ENCODE data around the gene IMPG2. TPM values are rescaled to one million over a fixed set of nuclear protein-coding genes. Genes with fewer than 3 reads are reported as not detected.

IMPG2 gene
- polyA plus RNA-seq, 1 donor, result 0.57 TPM

- no peak overlapping the region for H3K4me3 ChIP-seq (ENCODE audit: low read length)
Measured at GRCh38 chr3:101278727-101279126, 41.6 kb downstream of the IMPG2 start.

GRCh38 chr3:101273608-101274007, 46.8 kb downstream of the IMPG2 start:
- H3K27ac ChIP-seq (ENCODE audit: low read length), result no peak overlapping the region
- H3K9me3 ChIP-seq (ENCODE audit: control insufficient read depth, low read depth, low read length), result no peaks in the 10 kb centered on the region
- no peaks in the 10 kb centered on the region for H3K27me3 ChIP-seq (ENCODE audit: control insufficient read depth, insufficient read depth, low read length)
- no peak overlapping the region for H3K4me3 ChIP-seq (ENCODE audit: low read length)
- no CpG with 5 or more reads among the region's 2 CpGs for WGBS (ENCODE audit: insufficient coverage, low lambda C conversion rate)
- no peaks in the 10 kb centered on the region for H3K4me1 ChIP-seq (ENCODE audit: control insufficient read depth, insufficient read depth, low read length)
- no peaks in the 10 kb centered on the region for H3K36me3 ChIP-seq (ENCODE audit: control insufficient read depth, insufficient read depth, low read length)
- DNase-seq, result no peak

More at GRCh38 chr3:101278727-101279126, 41.6 kb downstream of the IMPG2 start:
- Histone ChIP-seq H3K27ac (ENCODE audit: low read length) (no peak overlapping the region), H3K27me3 (ENCODE audit: control insufficient read depth, insufficient read depth, low read length) (no peaks in the 10 kb centered on the region), H3K4me1 (ENCODE audit: control insufficient read depth, insufficient read depth, low read length) (no peaks in the 10 kb centered on the region), H3K9me3 (ENCODE audit: control insufficient read depth, low read depth, low read length) (no peaks in the 10 kb centered on the region), H3K36me3 (ENCODE audit: control insufficient read depth, insufficient read depth, low read length) (no peaks in the 10 kb centered on the region)
- no peak for DNase-seq

GRCh38 chr3:101273156-101273555, 47.2 kb downstream of the IMPG2 start:
- Histone ChIP-seq H3K27ac (ENCODE audit: low read length) (no peak overlapping the region), H3K27me3 (ENCODE audit: control insufficient read depth, insufficient read depth, low read length) (no peaks in the 10 kb centered on the region), H3K4me1 (ENCODE audit: control insufficient read depth, insufficient read depth, low read length) (no peaks in the 10 kb centered on the region), H3K9me3 (ENCODE audit: control insufficient read depth, low read depth, low read length) (no peaks in the 10 kb centered on the region), H3K36me3 (ENCODE audit: control insufficient read depth, insufficient read depth, low read length) (no peaks in the 10 kb centered on the region), H3K4me3 (ENCODE audit: low read length) (no peak overlapping the region)
- no peak for DNase-seq

GRCh38 chr3:101271728-101272127, 48.6 kb downstream of the IMPG2 start:
- no peak overlapping the region for H3K27ac ChIP-seq (ENCODE audit: low read length)
- no peaks in the 10 kb centered on the region for H3K36me3 ChIP-seq (ENCODE audit: control insufficient read depth, insufficient read depth, low read length)
- no peak for DNase-seq
- 40% methylated on average over 1 of the region's 4 CpGs for WGBS (ENCODE audit: insufficient coverage, low lambda C conversion rate)
- H3K4me1 ChIP-seq (ENCODE audit: control insufficient read depth, insufficient read depth, low read length), result no peaks in the 10 kb centered on the region
- H3K9me3 ChIP-seq (ENCODE audit: control insufficient read depth, low read depth, low read length), result no peaks in the 10 kb centered on the region
- H3K27me3 ChIP-seq (ENCODE audit: control insufficient read depth, insufficient read depth, low read length), result no peaks in the 10 kb centered on the region
- H3K4me3 ChIP-seq (ENCODE audit: low read length), result no peak overlapping the region

- no peak for DNase-seq
- Histone ChIP-seq H3K36me3 (ENCODE audit: control insufficient read depth, insufficient read depth, low read length) (no peaks in the 10 kb centered on the region), H3K4me1 (ENCODE audit: control insufficient read depth, insufficient read depth, low read length) (no peaks in the 10 kb centered on the region), H3K4me3 (ENCODE audit: low read length) (no peak overlapping the region), H3K27ac (ENCODE audit: low read length) (no peak overlapping the region), H3K9me3 (ENCODE audit: control insufficient read depth, low read depth, low read length) (no peaks in the 10 kb centered on the region), H3K27me3 (ENCODE audit: control insufficient read depth, insufficient read depth, low read length) (no peaks in the 10 kb centered on the region)
- 100% methylated on average over 1 of the region's 5 CpGs for WGBS (ENCODE audit: insufficient coverage, low lambda C conversion rate)
Measured at GRCh38 chr3:101270149-101270548, 50.2 kb downstream of the IMPG2 start.

GRCh38 chr3:101268971-101269671, 51.3 kb downstream of the IMPG2 start:
- DNase-seq, result no peak
- H3K27ac ChIP-seq (ENCODE audit: low read length), result no peak overlapping the region
- H3K9me3 ChIP-seq (ENCODE audit: control insufficient read depth, low read depth, low read length), result no peaks in the 10 kb centered on the region
- H3K4me3 ChIP-seq (ENCODE audit: low read length), result no peak overlapping the region
- H3K27me3 ChIP-seq (ENCODE audit: control insufficient read depth, insufficient read depth, low read length), result no peaks in the 10 kb centered on the region
- H3K36me3 ChIP-seq (ENCODE audit: control insufficient read depth, insufficient read depth, low read length), result no peaks in the 10 kb centered on the region
- 67% methylated on average over 1 of the region's 3 CpGs for WGBS (ENCODE audit: insufficient coverage, low lambda C conversion rate)
- no peaks in the 10 kb centered on the region for H3K4me1 ChIP-seq (ENCODE audit: control insufficient read depth, insufficient read depth, low read length)

GRCh38 chr3:101268141-101268540, 52.2 kb downstream of the IMPG2 start:
- DNase-seq, result no peak
- Histone ChIP-seq H3K27me3 (ENCODE audit: control insufficient read depth, insufficient read depth, low read length) (no peaks in the 10 kb centered on the region), H3K4me3 (ENCODE audit: low read length) (no peak overlapping the region), H3K9me3 (ENCODE audit: control insufficient read depth, low read depth, low read length) (no peaks in the 10 kb centered on the region), H3K27ac (ENCODE audit: low read length) (no peak overlapping the region), H3K36me3 (ENCODE audit: control insufficient read depth, insufficient read depth, low read length) (no peaks in the 10 kb centered on the region), H3K4me1 (ENCODE audit: control insufficient read depth, insufficient read depth, low read length) (no peaks in the 10 kb centered on the region)
- WGBS (ENCODE audit: insufficient coverage, low lambda C conversion rate), result 40% methylated on average over 1 of the region's 2 CpGs

- Histone ChIP-seq H3K4me1 (ENCODE audit: control insufficient read depth, insufficient read depth, low read length) (no peaks in the 10 kb centered on the region), H3K4me3 (ENCODE audit: low read length) (no peak overlapping the region), H3K36me3 (ENCODE audit: control insufficient read depth, insufficient read depth, low read length) (no peaks in the 10 kb centered on the region), H3K27ac (ENCODE audit: low read length) (no peak overlapping the region), H3K9me3 (ENCODE audit: control insufficient read depth, low read depth, low read length) (no peaks in the 10 kb centered on the region), H3K27me3 (ENCODE audit: control insufficient read depth, insufficient read depth, low read length) (no peaks in the 10 kb centered on the region)
- no peak for DNase-seq
Measured at GRCh38 chr3:101266566-101266965, 53.8 kb downstream of the IMPG2 start.

- Histone ChIP-seq H3K4me3 (ENCODE audit: low read length) (no peak overlapping the region), H3K27me3 (ENCODE audit: control insufficient read depth, insufficient read depth, low read length) (no peaks in the 10 kb centered on the region), H3K4me1 (ENCODE audit: control insufficient read depth, insufficient read depth, low read length) (no peaks in the 10 kb centered on the region), H3K36me3 (ENCODE audit: control insufficient read depth, insufficient read depth, low read length) (no peaks in the 10 kb centered on the region), H3K9me3 (ENCODE audit: control insufficient read depth, low read depth, low read length) (no peaks in the 10 kb centered on the region), H3K27ac (ENCODE audit: low read length) (no peak overlapping the region)
- DNase-seq, result no peak
Measured at GRCh38 chr3:101266071-101266470, 54.3 kb downstream of the IMPG2 start.

- Histone ChIP-seq H3K4me3 (ENCODE audit: low read length) (no peak overlapping the region), H3K4me1 (ENCODE audit: control insufficient read depth, insufficient read depth, low read length) (no peaks in the 10 kb centered on the region), H3K27me3 (ENCODE audit: control insufficient read depth, insufficient read depth, low read length) (no peaks in the 10 kb centered on the region), H3K36me3 (ENCODE audit: control insufficient read depth, insufficient read depth, low read length) (no peaks in the 10 kb centered on the region), H3K9me3 (ENCODE audit: control insufficient read depth, low read depth, low read length) (no peaks in the 10 kb centered on the region), H3K27ac (ENCODE audit: low read length) (no peak overlapping the region)
- DNase-seq, result peak; percentile 15 to 47
Measured at GRCh38 chr3:101262393-101263240, 57.8 kb downstream of the IMPG2 start.

GRCh38 chr3:101261506-101261905, 58.9 kb downstream of the IMPG2 start:
- Histone ChIP-seq H3K4me1 (ENCODE audit: control insufficient read depth, insufficient read depth, low read length) (no peaks in the 10 kb centered on the region), H3K36me3 (ENCODE audit: control insufficient read depth, insufficient read depth, low read length) (no peaks in the 10 kb centered on the region), H3K4me3 (ENCODE audit: low read length) (no peak overlapping the region), H3K9me3 (ENCODE audit: control insufficient read depth, low read depth, low read length) (no peaks in the 10 kb centered on the region), H3K27ac (ENCODE audit: low read length) (no peak overlapping the region), H3K27me3 (ENCODE audit: control insufficient read depth, insufficient read depth, low read length) (no peaks in the 10 kb centered on the region)
- DNase-seq, result no peak
